ENCODE measurements around the gene ARSG. TPM values are rescaled to one million over a fixed set of nuclear protein-coding genes. Genes with fewer than 3 reads are reported as not detected.
"Not testable (repeated sequence)": the region's sequence is repeated elsewhere in the genome, so short reads cannot be mapped to it uniquely, and the experiment has no call there.

Gene ARSG
- total and polyA plus RNA-seq, 4 donors: 0.88 to 7.1 (median 4.6) TPM

DNA sequence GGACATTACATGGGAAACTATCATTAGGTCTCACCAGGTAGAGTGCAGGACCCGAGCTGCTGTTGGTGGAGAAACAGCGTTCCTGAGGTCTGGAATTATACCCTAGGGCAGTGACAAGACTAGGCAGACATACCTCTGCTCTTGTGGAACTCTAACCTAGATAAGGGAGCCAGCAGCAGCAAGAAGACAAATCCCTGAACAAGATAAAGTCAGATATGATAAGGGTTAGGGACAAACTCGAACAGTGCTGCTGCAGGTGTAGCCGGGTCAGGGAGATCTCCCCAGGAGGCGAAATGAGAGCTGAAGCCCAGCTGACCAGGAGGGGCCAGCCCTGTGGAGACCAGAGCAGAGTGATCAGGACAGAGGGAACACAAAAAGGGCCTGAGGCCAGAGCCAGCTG lies 34.7 kb downstream of the ARSG start:
- WGBS, 2 donors: 77 to 89% methylated on average over 5 of the region's 5 CpGs
- intact Hi-C loops (cut with DNase I): no loop called here

DNA sequence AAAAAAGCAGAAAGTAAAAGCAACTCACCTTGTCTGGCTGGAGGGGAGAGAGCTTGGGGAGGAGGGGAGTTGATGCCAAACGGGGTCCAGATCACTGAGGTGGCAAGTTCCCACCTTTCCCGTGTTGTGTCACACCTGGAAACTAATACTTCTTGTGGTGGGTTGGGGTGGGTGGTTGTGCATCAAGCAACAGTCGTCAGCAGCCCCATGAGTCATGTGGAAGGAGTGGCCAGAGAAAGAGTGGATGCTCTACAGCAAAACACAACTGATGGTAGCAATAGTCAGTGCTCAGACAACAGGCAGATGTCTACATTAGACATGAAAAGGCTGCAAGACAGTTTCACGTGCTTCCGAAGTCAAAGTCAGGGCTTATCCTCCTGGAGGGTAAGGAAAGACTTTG lies 35.4 kb downstream of the ARSG start:
- no peak for ATAC-seq (ENCODE audit: low FRiP score)
- Histone ChIP-seq H3K4me3 (ENCODE audit: low read length in 2 of 2) (no peak overlapping the region), H3K36me3 (ENCODE audit: control insufficient read depth in 1 of 2, insufficient read depth in 2 of 2, low read length in 1 of 2) (no peaks in the 10 kb centered on the region), H3K4me1 (ENCODE audit: control insufficient read depth in 1 of 2, insufficient read depth in 2 of 2, low read length in 2 of 2) (no peaks in the 10 kb centered on the region), H3K9me3 (ENCODE audit: control insufficient read depth, low read length) (peaks cover 2% of the 10 kb centered on the region), H3K27ac (ENCODE audit: low read depth in 1 of 2, low read length in 2 of 2) (no peak overlapping the region), H3K27me3 (ENCODE audit: control insufficient read depth in 1 of 2, insufficient read depth in 2 of 2, low read length in 1 of 2) (no peaks in the 10 kb centered on the region)
- 73 to 84% methylated on average over 5 of the region's 5 CpGs for WGBS, 2 donors
- DNase-seq: no peak
- intact Hi-C loops (cut with DNase I): no loop called here

More for the DNA sequence above, 34.7 kb downstream of the ARSG start:
- Histone ChIP-seq H3K4me3 (ENCODE audit: low read length in 2 of 2) (no peak overlapping the region), H3K27me3 (ENCODE audit: control insufficient read depth in 1 of 2, insufficient read depth in 2 of 2, low read length in 1 of 2) (no peaks in the 10 kb centered on the region), H3K9me3 (ENCODE audit: control insufficient read depth, low read length) (no peaks in the 10 kb centered on the region), H3K36me3 (ENCODE audit: control insufficient read depth in 1 of 2, insufficient read depth in 2 of 2, low read length in 1 of 2) (no peaks in the 10 kb centered on the region), H3K4me1 (ENCODE audit: control insufficient read depth in 1 of 2, insufficient read depth in 2 of 2, low read length in 2 of 2) (no peaks in the 10 kb centered on the region), H3K27ac (ENCODE audit: low read depth in 1 of 2, low read length in 2 of 2) (no peak overlapping the region)
- no peak for DNase-seq
- no peak for ATAC-seq (ENCODE audit: low FRiP score)

GRCh38 chr17:68327823-68328557 lies 36.7 kb downstream of the ARSG start:
- Histone ChIP-seq H3K4me3 (ENCODE audit: low read length in 2 of 2) (no peak overlapping the region), H3K27me3 (ENCODE audit: control insufficient read depth in 1 of 2, insufficient read depth in 2 of 2, low read length in 1 of 2) (no peaks in the 10 kb centered on the region), H3K36me3 (ENCODE audit: control insufficient read depth in 1 of 2, insufficient read depth in 2 of 2, low read length in 1 of 2) (no peaks in the 10 kb centered on the region), H3K27ac (ENCODE audit: low read depth in 1 of 2, low read length in 2 of 2) (no peak overlapping the region), H3K4me1 (ENCODE audit: control insufficient read depth in 1 of 2, insufficient read depth in 2 of 2, low read length in 2 of 2) (no peaks in the 10 kb centered on the region), H3K9me3 (ENCODE audit: control insufficient read depth, low read length) (peaks cover 3% of the 10 kb centered on the region)
- WGBS, 2 donors: 89% methylated on average over 8 of the region's 8 CpGs
- no peak for ATAC-seq (ENCODE audit: low FRiP score)
- intact Hi-C loops (cut with DNase I): no loop called here
- DNase-seq: no peak

DNA sequence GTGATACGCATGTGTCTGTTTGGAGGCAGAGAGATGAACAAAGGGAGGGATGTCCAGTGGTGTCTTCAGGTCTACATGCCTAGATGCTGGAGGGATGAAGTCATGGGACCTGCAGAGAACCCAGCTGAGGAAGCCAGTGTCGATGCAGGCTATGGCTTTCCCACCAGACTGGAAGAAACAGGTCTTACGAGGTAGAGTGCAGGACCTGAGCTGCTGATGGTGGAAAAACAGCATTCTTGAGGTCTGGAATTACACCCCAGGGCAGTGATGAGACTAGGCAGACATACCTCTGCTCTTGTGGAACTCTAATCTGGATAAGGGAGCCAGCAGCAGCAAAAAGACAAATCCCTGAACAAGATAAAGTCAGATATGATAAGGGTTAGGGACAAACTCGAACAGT lies 37.4 kb downstream of the ARSG start:
- no peak for DNase-seq
- Histone ChIP-seq H3K36me3 (ENCODE audit: control insufficient read depth in 1 of 2, insufficient read depth in 2 of 2, low read length in 1 of 2) (no peaks in the 10 kb centered on the region), H3K27me3 (ENCODE audit: control insufficient read depth in 1 of 2, insufficient read depth in 2 of 2, low read length in 1 of 2) (no peaks in the 10 kb centered on the region), H3K9me3 (ENCODE audit: control insufficient read depth, low read length) (peaks cover 3% of the 10 kb centered on the region), H3K4me3 (ENCODE audit: low read length in 2 of 2) (no peak overlapping the region), H3K27ac (ENCODE audit: low read depth in 1 of 2, low read length in 2 of 2) (no peak overlapping the region), H3K4me1 (ENCODE audit: control insufficient read depth in 1 of 2, insufficient read depth in 2 of 2, low read length in 2 of 2) (no peaks in the 10 kb centered on the region)
- no peak for ATAC-seq (ENCODE audit: low FRiP score)
- intact Hi-C loops (cut with DNase I): no loop called here
- 56 to 63% methylated on average over 4 of the region's 4 CpGs for WGBS, 2 donors

- ATAC-seq (ENCODE audit: low FRiP score): no peak
- intact Hi-C loops (cut with DNase I): no loop called here
- Histone ChIP-seq H3K27ac (ENCODE audit: low read depth in 1 of 2, low read length in 2 of 2) (no peak overlapping the region), H3K9me3 (ENCODE audit: control insufficient read depth, low read length) (peaks cover 3% of the 10 kb centered on the region), H3K4me3 (ENCODE audit: low read length in 2 of 2) (no peak overlapping the region), H3K27me3 (ENCODE audit: control insufficient read depth in 1 of 2, insufficient read depth in 2 of 2, low read length in 1 of 2) (no peaks in the 10 kb centered on the region), H3K36me3 (ENCODE audit: control insufficient read depth in 1 of 2, insufficient read depth in 2 of 2, low read length in 1 of 2) (no peaks in the 10 kb centered on the region), H3K4me1 (ENCODE audit: control insufficient read depth in 1 of 2, insufficient read depth in 2 of 2, low read length in 2 of 2) (no peaks in the 10 kb centered on the region)
- 86 to 87% methylated on average over 7 of the region's 7 CpGs for WGBS, 2 donors
- no peak for DNase-seq
These were observed 38.0 kb downstream of the ARSG start for GRCh38 chr17:68329331-68329730.

DNA sequence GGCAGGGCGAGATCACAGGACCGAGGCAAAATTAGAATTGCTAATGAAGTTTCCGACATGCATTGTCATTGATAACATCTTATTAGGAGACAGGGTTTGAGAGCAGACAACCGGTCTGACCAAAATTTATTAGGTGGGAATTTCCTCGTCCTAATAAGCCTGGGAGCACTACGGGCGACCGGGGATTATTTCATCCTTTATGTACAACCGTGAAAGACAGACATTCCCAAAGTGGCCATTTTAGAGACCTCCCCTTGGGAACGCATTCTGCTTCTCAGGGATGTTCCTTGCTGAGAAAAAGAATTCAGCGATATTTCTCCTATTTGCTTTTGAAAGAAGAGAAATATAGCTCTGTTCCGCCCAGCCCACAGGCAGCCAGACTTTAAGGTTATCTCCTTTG lies 40.6 kb downstream of the ARSG start:
- H3K27me3 ChIP-seq (ENCODE audit: control insufficient read depth in 1 of 2, insufficient read depth in 2 of 2, low read length in 1 of 2); H3K9me3 ChIP-seq (ENCODE audit: control insufficient read depth, low read length); DNase-seq; H3K4me1 ChIP-seq (ENCODE audit: control insufficient read depth in 1 of 2, insufficient read depth in 2 of 2, low read length in 2 of 2); intact Hi-C loops (cut with DNase I); ATAC-seq (ENCODE audit: low FRiP score); H3K4me3 ChIP-seq (ENCODE audit: low read length in 2 of 2); H3K27ac ChIP-seq (ENCODE audit: low read depth in 1 of 2, low read length in 2 of 2); H3K36me3 ChIP-seq (ENCODE audit: control insufficient read depth in 1 of 2, insufficient read depth in 2 of 2, low read length in 1 of 2): not testable (repeated sequence)
- WGBS, 2 donors: 93 to 94% methylated on average over 12 of the region's 12 CpGs

- no peak overlapping the region for H3K27ac ChIP-seq (ENCODE audit: low read depth in 1 of 2, low read length in 2 of 2)
- H3K4me3 ChIP-seq (ENCODE audit: low read length in 2 of 2): no peak overlapping the region
- ATAC-seq (ENCODE audit: low FRiP score) (no peak), DNase-seq (no peak)
- H3K27me3 ChIP-seq (ENCODE audit: control insufficient read depth in 1 of 2, insufficient read depth in 2 of 2, low read length in 1 of 2): no peaks in the 10 kb centered on the region
- intact Hi-C loops (cut with DNase I): no loop called here
- no peaks in the 10 kb centered on the region for H3K4me1 ChIP-seq (ENCODE audit: control insufficient read depth in 1 of 2, insufficient read depth in 2 of 2, low read length in 2 of 2)
- H3K36me3 ChIP-seq (ENCODE audit: control insufficient read depth in 1 of 2, insufficient read depth in 2 of 2, low read length in 1 of 2): no peaks in the 10 kb centered on the region
- peaks cover 3% of the 10 kb centered on the region for H3K9me3 ChIP-seq (ENCODE audit: control insufficient read depth, low read length)
- 92 to 93% methylated on average over 9 of the region's 9 CpGs for WGBS, 2 donors
These were observed 43.1 kb downstream of the ARSG start for GRCh38 chr17:68334393-68334792.

DNA sequence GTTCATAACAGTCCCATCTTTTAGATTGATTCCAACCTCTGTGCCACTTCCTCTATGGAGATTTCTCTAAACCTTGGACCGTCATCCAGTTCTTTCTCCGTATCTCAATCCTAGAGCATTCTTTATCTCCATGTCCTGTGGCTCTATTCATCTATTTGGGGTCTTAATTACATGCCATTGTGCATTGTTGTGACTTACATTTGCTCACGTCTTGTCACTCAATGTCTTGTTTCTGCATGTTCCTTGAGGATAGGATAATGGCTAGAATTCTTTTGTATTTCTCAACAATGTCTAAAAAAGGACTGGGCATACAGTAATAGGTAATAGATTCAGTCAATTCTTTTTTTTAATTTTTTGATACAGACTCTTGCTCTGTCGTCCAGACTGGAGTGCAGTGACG lies 50.2 kb downstream of the ARSG start:
- no peak overlapping the region for H3K4me3 ChIP-seq (ENCODE audit: low read length in 2 of 2)
- no peaks in the 10 kb centered on the region for H3K4me1 ChIP-seq (ENCODE audit: control insufficient read depth in 1 of 2, insufficient read depth in 2 of 2, low read length in 2 of 2)
- WGBS, 2 donors: 76 to 86% methylated on average over 5 of the region's 5 CpGs
- no peak overlapping the region for H3K27ac ChIP-seq (ENCODE audit: low read depth in 1 of 2, low read length in 2 of 2)
- H3K27me3 ChIP-seq (ENCODE audit: control insufficient read depth in 1 of 2, insufficient read depth in 2 of 2, low read length in 1 of 2): no peaks in the 10 kb centered on the region
- DNase-seq (no peak), ATAC-seq (ENCODE audit: low FRiP score) (no peak)
- intact Hi-C loops (cut with DNase I): no loop called here
- H3K36me3 ChIP-seq (ENCODE audit: control insufficient read depth in 1 of 2, insufficient read depth in 2 of 2, low read length in 1 of 2): no peaks in the 10 kb centered on the region
- H3K9me3 ChIP-seq (ENCODE audit: control insufficient read depth, low read length): no peaks in the 10 kb centered on the region

DNA sequence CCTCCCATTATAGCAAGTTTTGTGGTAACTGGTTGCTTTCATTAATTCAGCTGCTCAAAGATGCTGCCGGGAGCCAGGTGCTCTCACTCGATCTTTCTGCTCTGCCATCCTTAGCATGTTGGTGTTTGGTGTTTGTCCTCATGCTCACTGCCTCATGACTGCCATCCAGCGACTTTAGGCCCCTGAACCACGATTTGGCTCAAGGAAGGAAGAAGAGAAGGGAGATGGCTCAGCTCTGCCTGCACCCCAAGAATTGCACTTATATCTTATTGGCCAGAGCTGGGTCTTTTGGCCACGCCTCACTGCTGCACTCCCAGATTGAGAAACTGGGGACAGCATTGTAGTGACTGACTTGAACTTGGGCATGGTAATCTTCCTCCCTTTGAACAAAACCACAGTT lies 52.7 kb downstream of the ARSG start:
- H3K36me3 ChIP-seq (ENCODE audit: control insufficient read depth in 1 of 2, insufficient read depth in 2 of 2, low read length in 1 of 2): no peaks in the 10 kb centered on the region
- ATAC-seq (ENCODE audit: low FRiP score): no peak
- H3K9me3 ChIP-seq (ENCODE audit: control insufficient read depth, low read length): no peaks in the 10 kb centered on the region
- DNase-seq: no peak
- no peaks in the 10 kb centered on the region for H3K4me1 ChIP-seq (ENCODE audit: control insufficient read depth in 1 of 2, insufficient read depth in 2 of 2, low read length in 2 of 2)
- intact Hi-C loops (cut with DNase I): no loop called here
- no peak overlapping the region for H3K4me3 ChIP-seq (ENCODE audit: low read length in 2 of 2)
- H3K27me3 ChIP-seq (ENCODE audit: control insufficient read depth in 1 of 2, insufficient read depth in 2 of 2, low read length in 1 of 2): no peaks in the 10 kb centered on the region
- H3K27ac ChIP-seq (ENCODE audit: low read depth in 1 of 2, low read length in 2 of 2): no peak overlapping the region
- WGBS, 2 donors: 83 to 85% methylated on average over 5 of the region's 5 CpGs
